ENCODE results near the gene KNCN.
A peak's percentile ranks its signal among the peaks of the same experiment; 100 is the strongest.

The KNCN gene

DNA sequence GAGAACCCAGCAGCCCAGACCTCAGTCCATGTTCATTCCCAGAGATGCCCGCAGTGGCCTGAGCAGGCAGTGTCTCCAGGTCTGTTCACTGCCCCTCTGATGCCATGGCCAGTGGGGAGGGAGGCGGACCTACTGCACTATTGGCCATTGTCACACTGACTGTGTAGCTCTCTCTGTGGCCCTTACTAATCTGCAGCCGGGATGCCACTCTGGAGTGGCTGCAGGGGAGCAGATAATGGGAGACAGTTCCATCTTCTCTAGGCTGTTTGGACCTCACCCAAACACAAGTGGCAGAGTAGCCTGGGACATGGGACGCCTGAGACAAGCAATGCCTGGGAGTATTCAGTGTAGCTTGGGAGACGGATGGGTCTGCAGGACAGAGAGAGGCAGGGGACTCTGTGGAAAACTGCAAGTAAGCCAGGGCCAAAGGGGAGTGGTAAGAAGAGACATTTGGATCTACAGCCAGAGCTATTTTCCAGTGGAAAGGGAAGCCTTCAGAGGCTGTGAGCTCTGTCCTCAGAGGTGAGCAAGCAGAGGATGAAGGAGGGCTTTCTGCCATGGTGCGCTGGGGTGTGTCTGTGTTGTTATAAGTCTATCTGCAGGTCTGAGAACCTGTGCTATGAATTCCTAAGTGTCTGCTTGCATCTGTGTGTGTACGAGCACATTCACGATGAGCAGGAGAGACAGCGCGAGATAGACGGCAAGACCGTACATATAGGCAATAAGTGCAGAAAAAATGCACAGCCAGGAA is 35.1 kb downstream of the KNCN start:
- TF ChIP-seq CTCF (conservative IDR thresholded peaks at IDR 0.05) = no peak
- H3K27ac ChIP-seq = peak overlapping the region; percentile 75

GRCh38 chr1:46515576-46515975 is 35.9 kb downstream of the KNCN start:
- H3K27ac ChIP-seq = peak overlapping the region; percentile 75; the same call in 1 of the 2 replicates
- TF ChIP-seq CTCF (conservative IDR thresholded peaks at IDR 0.05) = no peak

DNA sequence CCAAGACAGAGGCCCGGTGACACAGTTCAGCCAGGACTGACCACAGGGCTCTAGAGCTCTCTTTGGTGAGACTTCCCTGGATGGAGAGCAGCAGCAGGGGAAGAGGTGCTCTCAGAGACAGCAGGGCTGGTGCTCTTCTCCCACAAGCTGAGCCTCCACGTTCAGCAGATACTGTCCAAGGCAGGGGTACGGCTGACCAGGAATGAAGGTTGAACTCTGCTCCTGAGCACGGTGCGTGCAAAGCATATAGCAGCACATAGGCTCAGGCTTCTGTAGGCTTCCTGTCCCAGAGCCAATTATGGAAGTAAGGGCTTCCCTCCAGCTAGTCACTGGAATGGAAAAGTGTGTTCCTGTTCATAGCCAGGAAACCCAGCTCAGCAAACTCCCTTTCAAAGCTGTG is 37.9 kb downstream of the KNCN start:
- no peak for TF ChIP-seq CTCF (conservative IDR thresholded peaks at IDR 0.05)

GRCh38 chr1:46512792-46513190 is 38.7 kb downstream of the KNCN start:
- H3K27ac ChIP-seq = no peak overlapping the region
- no peak for TF ChIP-seq CTCF (conservative IDR thresholded peaks at IDR 0.05)

More for the DNA sequence above, 37.9 kb downstream of the KNCN start:
- H3K27ac ChIP-seq = no peak overlapping the region

- H3K27ac ChIP-seq = no peak overlapping the region
- TF ChIP-seq CTCF (conservative IDR thresholded peaks at IDR 0.05) = no peak
Observed at GRCh38 chr1:46512135-46512791, 39.2 kb downstream of the KNCN start.

DNA sequence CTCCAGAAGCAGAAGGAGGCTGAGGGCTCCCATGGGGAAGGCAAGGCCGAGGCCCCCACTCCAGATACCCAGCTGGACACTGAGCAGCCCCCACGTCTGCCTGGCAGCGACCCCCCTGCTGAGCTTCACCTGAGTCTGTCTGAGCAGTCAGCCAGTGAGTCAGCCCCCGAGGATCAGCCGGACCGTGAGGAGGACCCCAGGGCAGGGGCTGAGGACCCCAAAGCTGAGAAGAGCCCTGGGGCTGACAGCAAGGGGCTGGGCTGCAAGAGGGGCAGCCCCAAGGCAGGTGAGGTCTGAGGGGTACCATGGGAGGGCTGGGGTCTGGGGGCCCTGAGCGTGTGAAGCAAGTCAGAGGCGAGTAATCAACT is 40.5 kb downstream of the KNCN start:
- no peak for TF ChIP-seq CTCF (conservative IDR thresholded peaks at IDR 0.05)
- H3K27ac ChIP-seq = no peak overlapping the region

GRCh38 chr1:46510341-46510997 is 41.0 kb downstream of the KNCN start:
- TF ChIP-seq CTCF (conservative IDR thresholded peaks at IDR 0.05) = no peak
- no peak overlapping the region for H3K27ac ChIP-seq
